Measurements from ENCODE around the gene SPTB. TPM values are rescaled to one million over a fixed set of nuclear protein-coding genes. Genes with fewer than 3 reads are reported as not detected.

Gene SPTB
- total RNA-seq, 1 experiment from 2014 or later, result 0.43 TPM

- intact Hi-C loops (cut with micrococcal nuclease; ENCODE audit: unreplicated experiment), result no loop called here
- POLR2A ChIA-PET (ENCODE audit: low non-redundant PET), result no interaction called here
- no TSS peak for BruUV-seq (replicated peaks)
- DNase-seq (ENCODE audit: low spot score), result no peak
- TF ChIP-seq EZH2 (IDR thresholded peaks at IDR 0.05; ENCODE audit: borderline replicate concordance, low read depth, low read length, poor library complexity, severe bottlenecking), result no peak
- TF ChIP-seq CTCF (conservative IDR thresholded peaks at IDR 0.05; ENCODE audit: low read depth, low read length), result no peak
- CTCF ChIA-PET, result no interaction called here
- Histone ChIP-seq H3K27me3 (replicated peaks; ENCODE audit: insufficient read depth, low read depth, low read length, poor library complexity) (no peaks in the 10 kb centered on the region), H3K27ac (ENCODE audit: low read depth, low read length, poor library complexity, severe bottlenecking) (no peak overlapping the region), H3K4me1 (ENCODE audit: insufficient read depth, low read length, poor library complexity, severe bottlenecking) (no peaks in the 10 kb centered on the region), H3K9me3 (ENCODE audit: low read depth, low read length, poor library complexity, severe bottlenecking) (no peaks in the 10 kb centered on the region), H3K36me3 (ENCODE audit: insufficient read depth, low read length, poor library complexity, severe bottlenecking) (no peaks in the 10 kb centered on the region), H3K4me3 (ENCODE audit: low read depth, low read length, poor library complexity, severe bottlenecking) (no peak overlapping the region)
Observed at GRCh38 chr14:64811676-64812075, 68.0 kb downstream of the SPTB start.

- ChIA-PET CTCF (no interaction called here), POLR2A (ENCODE audit: low non-redundant PET) (no interaction called here)
- TF ChIP-seq CTCF (conservative IDR thresholded peaks at IDR 0.05; ENCODE audit: low read depth, low read length), result no peak
- no peak for TF ChIP-seq EZH2 (IDR thresholded peaks at IDR 0.05; ENCODE audit: borderline replicate concordance, low read depth, low read length, poor library complexity, severe bottlenecking)
- intact Hi-C loops (cut with micrococcal nuclease; ENCODE audit: unreplicated experiment), result no loop called here
- no peak for DNase-seq (ENCODE audit: low spot score)
- H3K36me3 ChIP-seq (ENCODE audit: insufficient read depth, low read length, poor library complexity, severe bottlenecking), result no peaks in the 10 kb centered on the region
- H3K4me1 ChIP-seq (ENCODE audit: insufficient read depth, low read length, poor library complexity, severe bottlenecking), result no peaks in the 10 kb centered on the region
- no TSS peak for BruUV-seq (replicated peaks)
- H3K9me3 ChIP-seq (ENCODE audit: low read depth, low read length, poor library complexity, severe bottlenecking), result no peaks in the 10 kb centered on the region
- H3K4me3 ChIP-seq (ENCODE audit: low read depth, low read length, poor library complexity, severe bottlenecking), result no peak overlapping the region
- no peak overlapping the region for H3K27ac ChIP-seq (ENCODE audit: low read depth, low read length, poor library complexity, severe bottlenecking)
- H3K27me3 ChIP-seq (replicated peaks; ENCODE audit: insufficient read depth, low read depth, low read length, poor library complexity), result no peaks in the 10 kb centered on the region
Observed at GRCh38 chr14:64808449-64808848, 71.3 kb downstream of the SPTB start.

- H3K4me1 ChIP-seq (ENCODE audit: insufficient read depth, low read length, poor library complexity, severe bottlenecking), result no peaks in the 10 kb centered on the region
- H3K27ac ChIP-seq (ENCODE audit: low read depth, low read length, poor library complexity, severe bottlenecking), result no peak overlapping the region
- ChIA-PET CTCF (interaction anchor here (0.6 kb wide), 1 partner anchor 43 kb away, joined by 5 read pairs; no protein-coding TSS in a partner anchor), POLR2A (ENCODE audit: low non-redundant PET) (no interaction called here)
- TF ChIP-seq CTCF (conservative IDR thresholded peaks at IDR 0.05; ENCODE audit: low read depth, low read length) (no peak), EZH2 (IDR thresholded peaks at IDR 0.05; ENCODE audit: borderline replicate concordance, low read depth, low read length, poor library complexity, severe bottlenecking) (no peak)
- intact Hi-C loops (cut with micrococcal nuclease; ENCODE audit: unreplicated experiment), result no loop called here
- BruUV-seq (replicated peaks), result no TSS peak
- no peaks in the 10 kb centered on the region for H3K27me3 ChIP-seq (replicated peaks; ENCODE audit: insufficient read depth, low read depth, low read length, poor library complexity)
- no peaks in the 10 kb centered on the region for H3K9me3 ChIP-seq (ENCODE audit: low read depth, low read length, poor library complexity, severe bottlenecking)
- H3K36me3 ChIP-seq (ENCODE audit: insufficient read depth, low read length, poor library complexity, severe bottlenecking), result no peaks in the 10 kb centered on the region
- no peak for DNase-seq (ENCODE audit: low spot score)
- no peak overlapping the region for H3K4me3 ChIP-seq (ENCODE audit: low read depth, low read length, poor library complexity, severe bottlenecking)
Observed at GRCh38 chr14:64807551-64807950, 72.2 kb downstream of the SPTB start.
